Astrocyte (in vitro differentiated cells and primary cell): ENCODE measurements around the gene SLC47A2. TPM values are rescaled to one million over a fixed set of nuclear protein-coding genes. Genes with fewer than 3 reads are reported as not detected.

Experiments used
- DNase-seq: peaks from one replicate; pipeline ENCODE4 v3.0.0-alpha.2; 2010; ENCODE audit warnings: low read depth
- FAIRE-seq: peaks from 2 replicates; lab custom pipeline; 2011; peaks lifted over from hg19 to GRCh38; lab: Jason Lieb, UNC
- H2AFZ ChIP-seq: 2 replicates; pipeline ENCODE4 v1.6.0; 2012; ENCODE audit warnings: low read depth, low read length, inconsistent platforms
- H3K27ac ChIP-seq: 2 replicates; pipeline ENCODE4 v1.5.1; 2011; ENCODE audit warnings: low read depth, low read length, inconsistent platforms
- H3K27me3 ChIP-seq: 2 replicates; pipeline ENCODE4 v1.6.0; 2011; ENCODE audit warnings: low read length, inconsistent platforms; ENCODE audit not compliant: insufficient read depth
- H3K36me3 ChIP-seq: 2 replicates; pipeline ENCODE4 v1.5.1; 2011; ENCODE audit warnings: low read length, inconsistent platforms; ENCODE audit not compliant: insufficient read depth
- H3K4me1 ChIP-seq: 2 replicates; pipeline ENCODE4 v1.5.1; 2011; ENCODE audit warnings: low read length, inconsistent platforms; ENCODE audit not compliant: insufficient read depth
- H3K4me2 ChIP-seq: 2 replicates; pipeline ENCODE4 v1.6.0; 2012; ENCODE audit warnings: low read length, inconsistent platforms
- H3K4me3 ChIP-seq: 2 replicates; pipeline ENCODE4 v1.5.1; 2011; ENCODE audit warnings: low read depth, mild to moderate bottlenecking, low read length, inconsistent platforms; ENCODE audit not compliant: insufficient read depth
- H3K79me2 ChIP-seq: 2 replicates; pipeline ENCODE4 v1.6.0; 2012; ENCODE audit warnings: mild to moderate bottlenecking, low read length, inconsistent platforms; ENCODE audit not compliant: insufficient read depth
- H3K9ac ChIP-seq: 2 replicates; pipeline ENCODE4 v1.6.0; 2012; ENCODE audit warnings: mild to moderate bottlenecking, low read length, inconsistent platforms
- H3K9me3 ChIP-seq: 2 replicates; pipeline ENCODE4 v1.5.1; 2012; ENCODE audit warnings: low read depth, mild to moderate bottlenecking, low read length, inconsistent platforms; ENCODE audit not compliant: insufficient read depth
- H4K20me1 ChIP-seq: 2 replicates; pipeline ENCODE4 v1.6.0; 2012; ENCODE audit warnings: low read length, inconsistent platforms; ENCODE audit not compliant: insufficient read depth
- H3K27ac Mint-ChIP-seq: one replicate; pipeline ENCODE4 v1.8.0; 2021; ENCODE audit warnings: mild to moderate bottlenecking, mixed read lengths; ENCODE audit not compliant: unreplicated experiment
- H3K27me3 Mint-ChIP-seq: one replicate; pipeline ENCODE4 v1.8.0; 2021; ENCODE audit warnings: low read depth, mixed read lengths; ENCODE audit not compliant: unreplicated experiment
- H3K36me3 Mint-ChIP-seq: one replicate; pipeline ENCODE4 v1.8.0; 2021; ENCODE audit warnings: low read depth, mixed read lengths; ENCODE audit not compliant: unreplicated experiment
- H3K4me1 Mint-ChIP-seq: one replicate; pipeline ENCODE4 v1.8.0; 2021; ENCODE audit warnings: low read depth, mixed read lengths; ENCODE audit not compliant: unreplicated experiment
- H3K4me3 Mint-ChIP-seq: one replicate; pipeline ENCODE4 v1.8.0; 2021; ENCODE audit warnings: mild to moderate bottlenecking, moderate library complexity, mixed read lengths; ENCODE audit not compliant: unreplicated experiment
- H3K9me3 Mint-ChIP-seq: one replicate; pipeline ENCODE4 v1.8.0; 2021; ENCODE audit warnings: mild to moderate bottlenecking, mixed read lengths; ENCODE audit not compliant: unreplicated experiment
- CTCF ChIP-seq: IDR thresholded peaks from 2 replicates; pipeline ENCODE4 v1.5.1; 2011; ENCODE audit warnings: low read depth, mild to moderate bottlenecking, inconsistent platforms, low read length, moderate library complexity; ENCODE audit not compliant: insufficient read depth
- EZH2 ChIP-seq: IDR thresholded peaks from 2 replicates; pipeline ENCODE4 v1.6.1; 2012; ENCODE audit warnings: mild to moderate bottlenecking, low read length, inconsistent platforms; ENCODE audit not compliant: insufficient read depth
- total RNA-seq: library from RNA; stranded (reverse); gene quantifications from 2 replicates; pipeline ENCODE4 v1.2.1, GENCODE V29; 2021

Gene SLC47A2
- total RNA-seq, 1 donor from 2014 or later, result not detected

- no peak overlapping the region for H3K27ac ChIP-seq
- FAIRE-seq, result no peak
- H2AFZ ChIP-seq, result no peak overlapping the region
- H4K20me1 ChIP-seq, result no peaks in the 10 kb centered on the region
- H3K79me2 ChIP-seq, result no peaks in the 10 kb centered on the region
- Mint-ChIP-seq H3K4me1 (no peaks in the 10 kb centered on the region), H3K27me3 (peaks cover 42% of the 10 kb centered on the region), H3K27ac (no peak overlapping the region), H3K9me3 (peaks cover 3% of the 10 kb centered on the region), H3K36me3 (no peaks in the 10 kb centered on the region), H3K4me3 (no peak overlapping the region)
- H3K4me2 ChIP-seq, result no peak overlapping the region
- no peaks in the 10 kb centered on the region for H3K36me3 ChIP-seq
- H3K27me3 ChIP-seq, result peaks cover 4% of the 10 kb centered on the region
- DNase-seq, result no peak
- H3K4me1 ChIP-seq, result no peaks in the 10 kb centered on the region
- no peak for TF ChIP-seq CTCF
- TF ChIP-seq EZH2, result no peak
- H3K9ac ChIP-seq, result no peak overlapping the region
- no peaks in the 10 kb centered on the region for H3K9me3 ChIP-seq
- H3K4me3 ChIP-seq, result no peak overlapping the region
Measured at GRCh38 chr17:19741832-19742457, 25.6 kb upstream of the SLC47A2 start.

GRCh38 chr17:19740933-19741332 lies 24.5 kb upstream of the SLC47A2 start:
- peaks cover 2% of the 10 kb centered on the region for H3K36me3 Mint-ChIP-seq
- no peak overlapping the region for H3K27ac ChIP-seq
- peaks cover 3% of the 10 kb centered on the region for H3K9me3 Mint-ChIP-seq
- no peak overlapping the region for H3K27ac Mint-ChIP-seq
- H3K9me3 ChIP-seq, result no peaks in the 10 kb centered on the region
- no peaks in the 10 kb centered on the region for H3K79me2 ChIP-seq
- no peaks in the 10 kb centered on the region for H4K20me1 ChIP-seq
- H3K4me1 ChIP-seq, result no peaks in the 10 kb centered on the region
- H3K27me3 Mint-ChIP-seq, result peaks cover 49% of the 10 kb centered on the region
- H3K4me1 Mint-ChIP-seq, result no peaks in the 10 kb centered on the region
- no peak overlapping the region for H3K4me3 Mint-ChIP-seq
- peaks cover 4% of the 10 kb centered on the region for H3K27me3 ChIP-seq
- H3K4me2 ChIP-seq, result no peak overlapping the region
- no peak for DNase-seq
- H3K9ac ChIP-seq, result no peak overlapping the region
- no peak for FAIRE-seq
- H3K4me3 ChIP-seq, result no peak overlapping the region
- TF ChIP-seq CTCF (no peak), EZH2 (no peak)
- no peak overlapping the region for H2AFZ ChIP-seq
- H3K36me3 ChIP-seq, result no peaks in the 10 kb centered on the region
